Measurements from ENCODE around the gene SERP1.

GRCh38 chr3:150509780-150510179 is 36.5 kb downstream of the SERP1 start:
- TF ChIP-seq CTCF (IDR thresholded peaks at IDR 0.05) (no peak), POLR2A (IDR thresholded peaks at IDR 0.05) (no peak)
